Fibroblast of villous mesenchyme (primary cell): ENCODE results near the gene ITCH. TPM values are rescaled to one million over a fixed set of nuclear protein-coding genes. Genes with fewer than 3 reads are reported as not detected.

Source experiments
- DNase-seq: peaks from one replicate; pipeline ENCODE4 v3.0.0-alpha.2; 2010; ENCODE audit warnings: low read depth
- H3K4me3 ChIP-seq: 2 replicates; pipeline ENCODE4 v1.5.1; 2011; ENCODE audit warnings: low read depth, mild to moderate bottlenecking, low read length
- total RNA-seq: library from RNA; depleted of rRNA; stranded (reverse); fragments of >200 nt; gene quantifications from 2 replicates; pipeline ENCODE4 v1.2.3, GENCODE V29; 2012
- TF ChIP-seq, protein P1 (sequence below): IDR thresholded peaks from 2 replicates; pipeline ENCODE4 v1.5.1; 2012; ENCODE audit warnings: low read depth, mild to moderate bottlenecking, low read length; ENCODE audit not compliant: insufficient read depth

The ITCH gene
- total RNA-seq, 1 donor: 88.9 TPM

DNA sequence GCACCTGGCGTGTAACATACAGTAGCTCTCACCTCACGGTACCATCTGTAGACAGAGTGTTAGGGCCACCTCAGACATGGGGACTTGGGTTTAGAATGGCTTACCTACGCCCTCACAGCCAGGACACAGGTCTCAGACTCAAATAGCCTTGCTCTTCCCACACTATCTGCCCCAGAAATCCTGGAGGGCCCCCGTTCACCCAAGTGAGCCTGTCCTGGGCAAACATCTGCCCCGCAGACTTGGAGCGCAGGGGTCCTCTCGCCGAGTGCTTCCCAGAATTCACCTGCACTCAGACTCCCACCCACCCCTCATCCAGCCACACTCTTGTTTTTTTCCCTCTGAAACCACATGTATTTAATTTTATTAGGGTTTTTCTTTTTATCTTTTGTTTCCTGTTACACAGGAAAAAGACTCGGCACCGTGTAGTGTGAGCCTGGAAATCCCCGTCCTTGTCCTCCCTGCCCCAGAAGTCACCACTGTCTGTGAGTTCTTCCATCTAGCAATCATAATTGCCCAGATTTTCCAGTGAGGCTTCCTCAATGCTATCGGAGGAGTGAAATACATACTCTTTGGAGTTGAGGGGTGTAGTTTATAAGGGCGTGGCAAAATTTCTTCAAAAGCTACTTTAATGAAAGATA is 178.3 kb downstream of the ITCH start:
- TF ChIP-seq, protein P1, sequence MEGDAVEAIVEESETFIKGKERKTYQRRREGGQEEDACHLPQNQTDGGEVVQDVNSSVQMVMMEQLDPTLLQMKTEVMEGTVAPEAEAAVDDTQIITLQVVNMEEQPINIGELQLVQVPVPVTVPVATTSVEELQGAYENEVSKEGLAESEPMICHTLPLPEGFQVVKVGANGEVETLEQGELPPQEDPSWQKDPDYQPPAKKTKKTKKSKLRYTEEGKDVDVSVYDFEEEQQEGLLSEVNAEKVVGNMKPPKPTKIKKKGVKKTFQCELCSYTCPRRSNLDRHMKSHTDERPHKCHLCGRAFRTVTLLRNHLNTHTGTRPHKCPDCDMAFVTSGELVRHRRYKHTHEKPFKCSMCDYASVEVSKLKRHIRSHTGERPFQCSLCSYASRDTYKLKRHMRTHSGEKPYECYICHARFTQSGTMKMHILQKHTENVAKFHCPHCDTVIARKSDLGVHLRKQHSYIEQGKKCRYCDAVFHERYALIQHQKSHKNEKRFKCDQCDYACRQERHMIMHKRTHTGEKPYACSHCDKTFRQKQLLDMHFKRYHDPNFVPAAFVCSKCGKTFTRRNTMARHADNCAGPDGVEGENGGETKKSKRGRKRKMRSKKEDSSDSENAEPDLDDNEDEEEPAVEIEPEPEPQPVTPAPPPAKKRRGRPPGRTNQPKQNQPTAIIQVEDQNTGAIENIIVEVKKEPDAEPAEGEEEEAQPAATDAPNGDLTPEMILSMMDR: no peak
- H3K4me3 ChIP-seq: no peak overlapping the region
- no peak for DNase-seq

DNA sequence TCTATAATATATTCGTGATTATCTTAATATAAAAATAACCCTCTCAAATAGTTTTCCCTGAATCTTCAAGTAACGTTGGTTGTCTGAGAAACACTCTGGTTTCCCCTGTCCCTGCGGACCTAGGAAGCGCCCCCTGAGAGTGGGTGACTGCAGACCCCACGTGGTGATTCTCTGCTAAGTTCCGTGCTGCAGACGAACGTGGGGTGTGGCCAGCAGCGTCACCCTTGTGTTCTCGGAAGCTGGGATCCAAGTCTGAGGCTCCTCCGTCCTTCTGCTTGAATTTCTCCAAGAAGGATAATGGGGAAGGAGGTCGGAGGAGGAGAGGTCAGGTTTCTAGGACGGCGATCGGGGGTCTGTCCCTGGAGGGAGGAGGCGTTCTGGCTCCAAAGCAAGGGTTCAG is 178.8 kb downstream of the ITCH start:
- TF ChIP-seq, protein P1: no peak
- no peak for DNase-seq
- H3K4me3 ChIP-seq: no peak overlapping the region

DNA sequence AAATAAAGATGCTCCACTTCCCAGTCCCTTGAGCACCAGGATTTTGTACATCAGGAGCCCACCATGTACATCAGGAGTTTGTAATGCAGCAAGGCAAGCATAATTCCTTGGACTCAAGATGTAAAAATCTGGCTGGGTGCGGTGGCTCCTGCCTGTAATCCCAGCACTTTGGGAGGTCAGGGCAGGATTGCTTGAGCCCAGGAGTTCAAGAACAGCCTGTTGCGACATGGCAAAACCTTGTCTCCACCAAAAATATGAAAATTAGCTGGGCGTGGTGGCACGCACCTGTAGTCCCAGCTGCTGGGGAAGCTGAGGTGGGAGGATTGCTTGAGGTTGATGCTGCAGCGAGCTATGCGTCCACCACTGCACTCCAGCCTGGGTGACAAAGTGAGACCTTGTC is 179.4 kb downstream of the ITCH start:
- no peak for DNase-seq
- TF ChIP-seq, protein P1: no peak
- no peak overlapping the region for H3K4me3 ChIP-seq

DNA sequence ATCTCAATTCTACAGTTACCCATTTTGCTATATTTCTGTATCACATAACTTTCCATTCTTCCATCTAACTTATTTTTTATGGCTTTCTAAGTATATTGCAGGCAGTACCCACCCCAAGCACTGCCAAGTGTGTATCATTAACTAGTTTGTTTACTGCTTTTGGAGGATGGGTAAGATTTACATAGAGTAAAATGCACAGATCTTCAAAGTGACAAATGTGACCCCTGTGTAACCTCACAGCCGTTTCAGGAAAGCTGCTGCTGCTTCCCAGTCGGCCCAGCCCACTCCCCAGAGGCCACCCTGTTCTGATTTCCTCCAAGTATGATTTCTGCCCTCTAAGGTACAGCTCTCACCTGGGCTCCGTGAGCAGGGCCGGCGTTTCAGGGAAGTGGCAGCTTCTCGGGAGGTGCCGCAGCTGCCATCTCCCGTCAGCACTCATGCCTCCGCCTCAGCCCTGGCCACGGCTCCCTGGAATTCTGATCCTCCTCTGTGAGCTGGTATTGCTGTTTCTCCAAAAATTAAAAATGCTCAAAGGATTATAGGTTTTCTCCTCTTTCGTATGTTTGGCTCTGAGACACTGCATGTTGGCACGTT is 180.5 kb downstream of the ITCH start:
- H3K4me3 ChIP-seq: no peak overlapping the region
- DNase-seq: no peak
- TF ChIP-seq, protein P1: no peak

DNA sequence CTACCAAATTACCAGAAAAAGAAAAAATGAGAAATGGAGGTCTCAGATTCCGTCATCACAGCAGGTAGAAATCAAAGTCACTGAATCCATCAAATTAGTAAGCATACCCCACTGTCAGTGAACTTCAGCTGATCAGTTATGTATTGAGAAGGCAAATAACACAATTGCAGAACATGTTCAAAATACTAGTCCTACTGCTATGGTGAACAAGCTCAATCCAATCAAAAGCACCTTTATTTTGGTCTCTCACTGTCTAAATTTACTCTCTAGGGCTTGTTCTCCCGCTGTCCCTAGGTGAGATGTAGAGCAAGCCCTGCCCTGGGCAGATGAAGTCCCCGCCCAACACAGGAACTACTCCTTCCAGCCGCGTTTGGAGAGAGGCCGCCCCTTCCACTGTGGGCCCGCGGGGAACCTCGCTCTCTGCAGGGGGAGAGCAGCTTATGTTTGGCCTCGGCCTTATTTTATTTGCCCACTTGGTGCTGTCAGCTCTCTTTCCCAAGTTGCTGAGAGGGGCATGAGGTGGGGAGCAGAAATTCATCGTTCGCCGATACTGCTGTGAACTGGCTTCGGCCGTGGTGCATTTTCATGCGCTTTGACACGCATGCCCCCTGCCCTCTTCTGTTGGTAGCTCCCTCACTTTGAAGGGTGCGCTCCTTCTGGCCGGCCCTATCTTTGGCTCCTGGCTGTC is 181.2 kb downstream of the ITCH start:
- no peak for DNase-seq
- no peak overlapping the region for H3K4me3 ChIP-seq
- TF ChIP-seq, protein P1: no peak

DNA sequence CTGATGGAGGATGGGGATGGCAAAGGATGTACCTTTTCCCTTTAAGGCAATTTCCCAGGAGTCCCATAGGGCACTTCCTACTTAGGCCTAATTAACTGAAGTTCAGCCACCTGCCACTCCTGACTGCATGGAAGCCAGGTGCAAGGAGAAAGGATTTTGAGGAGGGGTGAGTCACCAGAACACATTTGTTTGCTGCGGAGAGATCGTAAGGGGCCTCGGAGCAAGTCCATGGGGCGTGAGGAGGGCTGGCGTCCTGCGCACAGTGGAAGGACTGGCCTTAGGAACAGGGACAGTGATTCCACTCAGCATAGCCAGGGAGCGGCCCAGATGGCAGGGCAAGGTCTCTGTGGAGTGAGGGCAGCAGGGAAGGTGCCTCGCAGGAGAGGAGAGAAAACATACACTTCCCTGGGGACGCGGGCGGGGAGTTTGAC is 183.7 kb downstream of the ITCH start:
- no peak for DNase-seq
- TF ChIP-seq, protein P1: no peak
- H3K4me3 ChIP-seq: no peak overlapping the region
